ENCODE results near the gene SHTN1.
A peak's percentile ranks its signal among the peaks of the same experiment; 100 is the strongest.

The SHTN1 gene, protein sequence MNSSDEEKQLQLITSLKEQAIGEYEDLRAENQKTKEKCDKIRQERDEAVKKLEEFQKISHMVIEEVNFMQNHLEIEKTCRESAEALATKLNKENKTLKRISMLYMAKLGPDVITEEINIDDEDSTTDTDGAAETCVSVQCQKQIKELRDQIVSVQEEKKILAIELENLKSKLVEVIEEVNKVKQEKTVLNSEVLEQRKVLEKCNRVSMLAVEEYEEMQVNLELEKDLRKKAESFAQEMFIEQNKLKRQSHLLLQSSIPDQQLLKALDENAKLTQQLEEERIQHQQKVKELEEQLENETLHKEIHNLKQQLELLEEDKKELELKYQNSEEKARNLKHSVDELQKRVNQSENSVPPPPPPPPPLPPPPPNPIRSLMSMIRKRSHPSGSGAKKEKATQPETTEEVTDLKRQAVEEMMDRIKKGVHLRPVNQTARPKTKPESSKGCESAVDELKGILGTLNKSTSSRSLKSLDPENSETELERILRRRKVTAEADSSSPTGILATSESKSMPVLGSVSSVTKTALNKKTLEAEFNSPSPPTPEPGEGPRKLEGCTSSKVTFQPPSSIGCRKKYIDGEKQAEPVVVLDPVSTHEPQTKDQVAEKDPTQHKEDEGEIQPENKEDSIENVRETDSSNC

DNA sequence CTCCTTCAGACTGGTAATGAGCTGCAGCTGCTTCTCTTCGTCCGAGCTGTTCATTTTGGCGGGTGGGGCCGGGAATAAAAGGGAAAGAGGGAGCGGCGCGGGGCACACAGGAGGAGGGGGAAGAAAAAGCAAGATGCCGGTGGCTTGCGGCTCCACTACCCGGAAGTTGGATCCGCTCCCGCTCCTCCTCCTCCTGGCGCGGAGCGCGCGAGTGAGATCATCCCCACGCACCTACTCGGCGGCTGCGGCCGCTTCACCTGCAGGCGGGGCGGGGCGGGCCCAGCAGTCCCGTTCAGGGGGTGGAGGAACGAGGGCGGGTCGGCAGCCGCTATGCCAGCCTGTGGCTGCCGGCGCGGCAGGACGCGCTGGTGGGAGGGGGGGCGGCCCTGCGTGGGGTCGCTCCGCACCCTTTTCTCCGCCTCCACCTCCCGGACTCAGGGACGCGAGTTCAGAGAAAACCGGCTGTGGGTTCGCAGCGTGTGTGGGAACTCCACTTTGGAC lies at the start of gene SHTN1:
SHTN1 (minus strand) TSS at position 162 of the 501 bp plus-strand sequence; CDS start at position 54, 108 bp downstream.
- DNase-seq = peak; percentile 15

- DNase-seq = no peak
Observed at GRCh38 chr10:117053482-117053881, 48.5 kb upstream of the SHTN1 start.

- no peak for DNase-seq
Observed at GRCh38 chr10:117047947-117048346, 43.0 kb upstream of the SHTN1 start.

DNA sequence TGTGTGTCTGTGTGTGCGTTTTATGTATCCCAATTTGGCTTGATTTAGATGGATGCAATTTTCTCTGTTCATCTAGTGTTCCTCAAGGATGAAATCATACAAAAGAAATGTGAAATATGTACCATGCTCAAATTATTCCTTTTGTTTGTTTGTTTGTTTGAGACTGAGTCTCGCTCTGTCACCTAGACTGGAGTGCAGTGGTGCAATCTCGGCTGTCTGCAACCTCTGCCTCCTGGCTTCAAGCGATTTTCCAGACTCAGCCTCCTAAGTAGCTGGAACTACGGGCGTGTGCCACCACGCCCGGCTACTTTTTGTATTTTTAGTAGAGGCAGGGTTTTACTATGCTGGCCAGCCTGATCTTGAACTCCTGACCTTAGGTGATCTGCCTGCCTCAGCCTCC lies 11.3 kb upstream of the SHTN1 start:
- DNase-seq = no peak

GRCh38 chr10:117014835-117015234 lies 9.8 kb upstream of the SHTN1 start:
- DNase-seq = no peak

- DNase-seq = no peak
Observed at GRCh38 chr10:117007080-117007479, 2.1 kb upstream of the SHTN1 start.

DNA sequence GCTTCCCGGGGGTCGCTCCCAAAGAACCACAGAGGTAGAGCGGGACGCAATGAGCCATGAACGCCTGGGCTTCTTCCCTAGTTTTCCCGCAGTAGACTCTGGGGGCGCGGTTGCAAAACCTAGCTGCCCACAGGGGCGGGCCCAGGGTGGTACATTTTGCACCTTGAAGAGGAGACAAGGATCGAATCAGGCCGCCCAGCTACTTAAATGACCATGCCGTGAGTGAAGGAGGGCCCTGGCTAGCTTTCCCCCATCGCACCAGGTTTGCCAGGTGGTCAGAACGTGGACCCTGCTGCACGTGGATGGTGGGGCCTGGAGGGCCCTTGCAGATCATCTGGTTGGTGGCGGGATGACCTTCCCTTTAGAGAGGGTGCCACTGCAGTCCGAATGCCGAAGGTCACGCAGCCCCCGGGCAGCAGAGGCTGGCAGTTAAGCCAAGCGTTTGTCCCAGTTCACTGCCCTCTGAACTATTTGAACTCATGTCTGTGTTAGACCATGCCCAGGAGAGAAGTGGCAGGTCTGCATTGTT lies 604 bp upstream of the SHTN1 start:
- DNase-seq = no peak

GRCh38 chr10:117004227-117005025 lies 561 bp downstream of the SHTN1 start:
- no peak for DNase-seq

- DNase-seq = no peak
Observed at GRCh38 chr10:117003336-117003735, 1.7 kb downstream of the SHTN1 start.

DNA sequence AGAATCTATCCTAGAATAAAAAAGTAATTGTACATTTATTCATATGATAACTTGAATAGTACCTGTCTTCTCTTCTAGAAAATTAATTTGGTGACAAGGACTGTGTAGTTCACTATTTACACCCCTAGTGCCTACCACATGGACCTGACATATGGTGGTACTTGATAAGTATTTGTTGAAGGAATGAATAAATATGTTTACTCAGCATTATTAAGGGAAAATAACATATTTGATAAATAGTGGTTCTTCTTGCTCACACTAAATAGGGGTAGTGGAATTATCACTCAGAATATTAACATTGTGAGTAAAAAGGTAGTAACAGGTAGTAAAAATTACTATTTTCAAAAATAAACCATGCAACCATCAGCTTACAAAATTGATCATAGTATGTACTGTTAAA lies 2.8 kb downstream of the SHTN1 start:
- DNase-seq = no peak

- DNase-seq = no peak
Observed at GRCh38 chr10:117001144-117001543, 3.8 kb downstream of the SHTN1 start.

DNA sequence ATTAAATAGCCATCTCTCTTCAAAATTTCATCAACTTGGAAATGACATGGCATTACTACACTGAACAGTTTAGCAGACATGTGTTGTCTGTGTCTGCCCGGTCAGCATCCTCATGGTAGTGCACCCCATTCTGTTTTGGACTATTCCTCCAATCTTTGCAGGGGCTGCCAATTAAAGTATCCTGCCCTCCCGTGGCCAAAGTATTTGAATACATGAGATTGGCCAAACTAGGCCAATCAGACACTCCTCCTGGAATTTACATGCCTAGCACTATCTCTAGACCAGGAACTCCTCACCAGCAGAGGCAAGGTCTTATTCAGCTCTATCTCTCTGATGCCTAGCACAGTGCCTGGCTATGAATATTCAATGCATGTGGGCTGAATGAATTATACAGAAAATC lies 4.4 kb downstream of the SHTN1 start:
- no peak for DNase-seq

DNA sequence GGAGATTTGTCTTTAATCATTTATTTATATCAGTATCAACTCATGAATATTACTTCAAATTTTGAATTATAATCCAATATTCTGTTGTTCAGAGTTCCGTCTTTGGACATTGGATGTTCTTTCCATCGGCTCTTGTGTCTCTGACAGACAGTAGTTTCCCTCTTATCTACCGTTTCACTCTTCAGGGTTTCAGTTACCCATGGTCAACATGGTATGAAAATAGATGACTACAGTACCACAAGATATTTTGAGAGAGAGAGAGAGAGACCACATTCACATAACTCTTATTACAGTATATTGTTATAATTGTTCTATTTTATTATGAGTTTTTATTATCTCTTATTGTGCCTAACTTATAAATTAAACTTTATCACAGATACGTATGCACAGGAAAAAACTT lies 6.8 kb downstream of the SHTN1 start:
- DNase-seq = no peak

DNA sequence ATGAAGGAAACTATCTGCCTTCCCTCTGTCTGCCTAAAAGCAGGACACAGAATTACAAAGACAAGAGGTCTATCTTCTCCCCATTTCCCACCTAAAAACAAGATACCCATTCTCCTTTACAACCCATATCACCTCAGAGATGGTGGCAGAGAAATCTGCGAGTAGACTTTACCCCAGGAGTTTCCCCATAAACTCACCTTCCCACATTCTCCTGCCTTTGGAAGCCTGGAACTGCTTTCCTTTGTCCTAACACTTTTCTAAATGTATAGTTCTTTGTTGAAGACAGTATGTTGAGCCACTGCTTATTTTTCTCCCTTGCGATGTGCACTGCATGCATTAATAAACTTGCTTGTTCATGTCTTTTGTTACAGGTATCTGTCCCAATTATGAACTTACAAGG lies 8.0 kb downstream of the SHTN1 start:
- DNase-seq = no peak

- DNase-seq = no peak
Observed at GRCh38 chr10:116995648-116996047, 9.3 kb downstream of the SHTN1 start.

DNA sequence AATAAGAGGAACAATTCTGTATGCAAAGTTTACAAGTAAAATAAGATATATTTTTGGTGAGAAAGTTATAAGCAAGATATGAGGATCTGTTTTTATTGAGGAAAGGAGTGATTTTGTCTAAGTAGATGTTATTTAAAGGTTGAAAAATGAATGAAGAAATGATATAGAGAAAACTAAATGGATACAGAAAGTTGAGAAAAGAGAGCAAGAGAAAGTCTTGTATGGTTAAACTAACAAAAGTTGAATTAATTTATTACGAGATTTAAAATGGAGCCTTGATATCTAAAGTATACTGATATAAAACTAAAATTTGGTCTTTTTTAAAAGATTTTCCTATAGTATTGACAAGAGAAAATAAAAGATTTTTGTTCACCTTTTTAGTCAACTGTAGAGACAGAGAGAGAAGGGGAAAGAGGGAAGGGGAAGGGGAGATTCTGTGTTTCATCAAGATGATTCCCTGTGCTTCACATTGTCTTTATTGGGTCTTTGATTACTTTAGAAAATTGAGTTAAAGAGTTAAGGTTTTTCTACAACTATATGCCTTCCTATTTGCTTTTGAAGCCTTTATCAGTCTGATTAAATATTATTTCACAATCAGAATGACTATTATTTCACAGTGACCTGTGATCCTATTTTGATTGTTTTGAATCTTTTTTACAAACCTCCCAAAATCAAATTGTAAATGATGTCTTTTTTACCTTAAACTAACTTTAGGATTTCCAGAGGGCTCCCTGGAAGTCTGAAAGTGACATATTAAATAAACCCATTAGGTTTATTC lies 10.7 kb downstream of the SHTN1 start:
- no peak for DNase-seq

GRCh38 chr10:116993610-116994009 lies 11.4 kb downstream of the SHTN1 start:
- no peak for DNase-seq

- no peak for DNase-seq
Observed at GRCh38 chr10:116992183-116992582, 12.8 kb downstream of the SHTN1 start.

GRCh38 chr10:116990276-116990800 lies 14.6 kb downstream of the SHTN1 start:
- no peak for DNase-seq

DNA sequence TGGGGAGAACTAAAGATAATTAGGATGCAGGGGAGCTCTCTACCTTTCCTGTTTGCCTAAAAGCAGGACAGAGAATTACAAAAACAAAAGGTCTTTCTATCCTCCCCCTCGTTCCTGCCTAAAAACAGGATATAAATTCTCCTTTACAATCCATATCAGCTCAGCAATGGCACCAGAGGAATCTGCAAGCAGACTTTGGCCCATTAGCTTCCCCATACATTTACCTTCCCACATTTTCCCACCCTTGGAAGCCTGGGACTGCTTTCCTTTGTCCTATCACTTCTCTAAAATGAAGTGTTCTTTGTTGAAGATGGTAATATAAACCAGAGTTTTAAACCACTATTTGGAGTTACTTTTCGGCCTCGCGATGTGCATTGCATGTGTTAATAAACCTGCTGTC lies 15.5 kb downstream of the SHTN1 start:
- no peak for DNase-seq

DNA sequence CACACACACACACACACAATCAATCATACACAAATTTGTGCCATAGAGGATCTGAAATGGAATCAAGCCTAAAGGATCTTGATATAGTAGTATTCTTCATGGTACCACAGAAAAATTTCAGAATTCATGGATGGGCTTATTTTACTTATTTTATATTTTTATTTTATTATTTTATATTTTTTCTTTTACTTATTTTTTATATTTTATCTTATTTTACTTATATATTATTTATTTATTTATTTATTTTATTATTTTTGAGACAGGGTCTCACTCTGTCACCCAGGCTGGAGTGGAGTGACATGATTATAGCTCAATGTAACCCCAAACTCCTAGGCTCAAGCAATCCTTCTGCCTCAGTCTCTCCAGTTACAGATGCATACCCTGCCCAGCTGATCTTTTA lies 16.7 kb downstream of the SHTN1 start:
- DNase-seq = no peak

DNA sequence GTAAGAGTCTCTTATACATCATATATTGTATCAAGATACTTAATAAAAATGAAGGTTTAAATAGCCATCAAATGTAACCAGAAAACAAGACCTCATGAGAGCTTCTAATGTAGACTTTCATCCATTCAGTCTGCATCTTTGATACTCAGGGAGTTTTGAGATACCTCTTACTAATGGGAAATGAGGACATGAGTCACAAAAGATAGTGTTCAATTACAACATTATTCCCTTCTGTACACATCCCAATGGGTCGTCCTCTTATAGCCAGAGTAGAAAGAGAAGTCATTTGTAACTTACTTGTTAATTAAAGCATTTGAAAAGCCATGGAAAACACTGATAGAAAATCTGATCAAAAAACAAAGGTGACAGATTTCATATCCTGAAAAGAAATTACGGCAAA lies 19.4 kb downstream of the SHTN1 start:
- no peak for DNase-seq
